GM23338 (cell line): ENCODE data around the gene MFNG. TPM values are rescaled to one million over a fixed set of nuclear protein-coding genes. Genes with fewer than 3 reads are reported as not detected.

Source experiments
- ATAC-seq: fragments of 200-7000 bp; cut with Tn5 transposase; 3 replicates; pipeline ENCODE4 v1.9.1; 2020
- DNase-seq: peaks from one replicate; pipeline ENCODE4 v3.0.0-alpha.2; 2015; ENCODE audit warnings: low spot score
- H2AFZ ChIP-seq: fragments of 200-600 bp; sonication (generic); 2 replicates; pipeline ENCODE4 v1.8.0; 2016; ENCODE audit warnings: antibody characterized with exemption, mild to moderate bottlenecking, moderate library complexity
- H3F3A ChIP-seq: fragments of 200-600 bp; sonication (generic); replicated peaks from 2 replicates; pipeline ENCODE4 v1.8.0; 2017; ENCODE audit warnings: antibody characterized with exemption, mixed run types, low read depth
- H3K27ac ChIP-seq: fragments of 200-600 bp; sonication (generic); 2 replicates; pipeline ENCODE4 v1.6.1; 2016; ENCODE audit warnings: low read depth
- H3K27me3 ChIP-seq: fragments of 200-600 bp; sonication (generic); 2 replicates; pipeline ENCODE4 v1.8.0; 2016; ENCODE audit warnings: mild to moderate bottlenecking, mixed run types, moderate library complexity; ENCODE audit not compliant: insufficient read depth
- H3K36me3 ChIP-seq: fragments of 200-600 bp; sonication (generic); 2 replicates; pipeline ENCODE4 v1.8.0; 2016; ENCODE audit warnings: mild to moderate bottlenecking; ENCODE audit not compliant: insufficient read depth
- H3K4me1 ChIP-seq: fragments of 200-600 bp; sonication (generic); 2 replicates; pipeline ENCODE4 v1.8.0; 2016; ENCODE audit warnings: mild to moderate bottlenecking, moderate library complexity; ENCODE audit not compliant: insufficient read depth
- H3K4me2 ChIP-seq: fragments of 200-600 bp; sonication (generic); 2 replicates; pipeline ENCODE4 v1.7.1; 2017; ENCODE audit warnings: mixed run types
- H3K4me3 ChIP-seq: fragments of 200-600 bp; sonication (generic); 2 replicates; pipeline ENCODE4 v1.6.1; 2016; ENCODE audit warnings: mixed run types
- H3K79me2 ChIP-seq: fragments of 200-600 bp; sonication (generic); replicated peaks from 2 replicates; pipeline ENCODE4 v1.8.0; 2017; ENCODE audit warnings: mild to moderate bottlenecking; ENCODE audit not compliant: insufficient read depth
- H3K9me2 ChIP-seq: fragments of 200-600 bp; sonication (generic); 2 replicates; pipeline ENCODE4 v1.8.0; 2017; ENCODE audit not compliant: insufficient read depth
- H4K20me1 ChIP-seq: fragments of 200-600 bp; sonication (generic); replicated peaks from 2 replicates; pipeline ENCODE4 v1.8.0; 2017; ENCODE audit warnings: mild to moderate bottlenecking; ENCODE audit not compliant: insufficient read depth
- H3K27ac Mint-ChIP-seq: 2 replicates; pipeline ENCODE4 v1.8.0; 2020; ENCODE audit warnings: inconsistent platforms, mild to moderate bottlenecking, moderate library complexity, mixed read lengths
- H3K27me3 Mint-ChIP-seq: 3 replicates; pipeline ENCODE4 v1.8.0; 2022; ENCODE audit warnings: low read depth, mild to moderate bottlenecking, moderate library complexity, mixed read lengths, inconsistent platforms; ENCODE audit not compliant: insufficient read depth, poor library complexity
- H3K36me3 Mint-ChIP-seq: 3 replicates; pipeline ENCODE4 v1.8.0; 2021; ENCODE audit warnings: low read depth, mild to moderate bottlenecking, inconsistent platforms, moderate library complexity, mixed read lengths
- H3K4me1 Mint-ChIP-seq: 3 replicates; pipeline ENCODE4 v1.8.0; 2020; ENCODE audit warnings: mild to moderate bottlenecking, inconsistent platforms, mixed read lengths
- H3K4me3 Mint-ChIP-seq: 3 replicates; pipeline ENCODE4 v1.8.0; 2021; ENCODE audit warnings: moderate library complexity, mild to moderate bottlenecking, inconsistent platforms, mixed read lengths
- H3K9me3 Mint-ChIP-seq: 3 replicates; pipeline ENCODE4 v1.8.0; 2020; ENCODE audit warnings: moderate library complexity, mild to moderate bottlenecking, inconsistent platforms, mixed read lengths
- CREB1 ChIP-seq: fragments of 250-450 bp; sonication (Bioruptor Pico); IDR thresholded peaks from 2 replicates; pipeline ENCODE4 v1.5.0; 2020; ENCODE audit warnings: low read depth, mild to moderate bottlenecking, moderate library complexity
- ETS1 ChIP-seq: IDR thresholded peaks from 2 replicates; pipeline ENCODE4 v1.6.1; 2016; ENCODE audit warnings: antibody characterized with exemption
- JUNB ChIP-seq: IDR thresholded peaks from one replicate; pipeline ENCODE4 v1.6.1; 2016; ENCODE audit warnings: antibody characterized with exemption; ENCODE audit not compliant: unreplicated experiment
- NANOG ChIP-seq: IDR thresholded peaks from 2 replicates; pipeline ENCODE4 v1.6.1; 2016; ENCODE audit warnings: antibody characterized with exemption, borderline replicate concordance
- POLR2AphosphoS5 ChIP-seq: IDR thresholded peaks from 2 replicates; pipeline ENCODE4 v1.6.1; 2016; ENCODE audit warnings: antibody characterized with exemption, low read depth
- REST ChIP-seq: IDR thresholded peaks from one replicate; pipeline ENCODE4 v1.6.1; 2018; ENCODE audit warnings: antibody characterized with exemption; ENCODE audit not compliant: unreplicated experiment
- polyA plus RNA-seq: library from polyadenylated mRNA; unstranded; fragments of >200 nt; fragmentation: Nextera tagmentation; extraction: Ambion mirVana; gene quantifications from 2 replicates; pipeline ENCODE4 v1.2.1, GENCODE V29; 2016
- total RNA-seq: library from RNA; depleted of rRNA; stranded (reverse); fragments of >200 nt; shearing (Covaris generic); gene quantifications from 2 replicates; pipeline ENCODE4 v1.2.3, GENCODE V29; 2014

Gene MFNG
- total and polyA plus RNA-seq, 2 experiments from 2014 or later, result 1.4 to 1.9 TPM

- TF ChIP-seq POLR2AphosphoS5 (no peak), NANOG (no peak), JUNB (no peak), REST (no peak), ETS1 (no peak)
Measured at GRCh38 chr22:37464181-37464580, 22.0 kb downstream of the MFNG start (continued).

- Mint-ChIP-seq H3K4me3 (no peak overlapping the region), H3K9me3 (no peaks in the 10 kb centered on the region), H3K27me3 (peaks cover 10% of the 10 kb centered on the region), H3K4me1 (peaks cover 3% of the 10 kb centered on the region), H3K27ac (no peak overlapping the region), H3K36me3 (no peaks in the 10 kb centered on the region)
- no peaks in the 10 kb centered on the region for H3K36me3 ChIP-seq
- peak; percentile 91 for ATAC-seq
- H3K27ac ChIP-seq, result no peak overlapping the region
- H3F3A ChIP-seq, result no peaks in the 10 kb centered on the region
- TF ChIP-seq CREB1 (CRISPR knock-in tag) (no peak), ETS1 (no peak), REST (peak; percentile 89)
- H3K4me1 ChIP-seq, result no peaks in the 10 kb centered on the region
- no peak overlapping the region for H3K4me3 ChIP-seq
- H3K79me2 ChIP-seq, result no peaks in the 10 kb centered on the region
- no peak overlapping the region for H3K4me2 ChIP-seq
- H3K9me2 ChIP-seq, result no peaks in the 10 kb centered on the region
- no peaks in the 10 kb centered on the region for H3K27me3 ChIP-seq
- no peak overlapping the region for H2AFZ ChIP-seq
- peak; percentile 88 for DNase-seq
- H4K20me1 ChIP-seq, result no peaks in the 10 kb centered on the region
Measured at GRCh38 chr22:37462983-37463382, 23.2 kb downstream of the MFNG start.
